ENCODE data around the gene BAHCC1.

DNA sequence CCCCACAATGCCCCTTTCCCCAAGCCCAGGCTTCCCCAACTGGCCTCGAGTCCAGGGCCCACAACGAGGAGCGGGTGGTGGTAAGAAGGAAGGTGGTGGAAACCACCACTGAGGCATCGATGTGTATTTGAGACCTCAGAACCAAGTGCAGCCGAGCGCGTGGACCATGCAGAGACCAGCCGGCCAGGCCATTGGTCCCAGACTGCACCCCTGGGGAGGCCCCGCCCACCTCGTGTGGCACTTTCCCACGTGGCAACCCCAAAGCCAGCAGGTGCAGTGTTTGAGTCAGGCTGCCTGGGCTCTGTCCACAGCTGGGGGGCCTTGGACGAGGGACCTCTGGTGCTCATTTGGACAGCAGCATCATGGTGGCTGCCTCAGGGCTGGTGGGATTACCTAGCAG, 28.1 kb upstream of the BAHCC1 start:
- TF ChIP-seq EZH2phosphoT487 (IDR thresholded peaks at IDR 0.05), result no peak
- TF ChIP-seq, protein P1, sequence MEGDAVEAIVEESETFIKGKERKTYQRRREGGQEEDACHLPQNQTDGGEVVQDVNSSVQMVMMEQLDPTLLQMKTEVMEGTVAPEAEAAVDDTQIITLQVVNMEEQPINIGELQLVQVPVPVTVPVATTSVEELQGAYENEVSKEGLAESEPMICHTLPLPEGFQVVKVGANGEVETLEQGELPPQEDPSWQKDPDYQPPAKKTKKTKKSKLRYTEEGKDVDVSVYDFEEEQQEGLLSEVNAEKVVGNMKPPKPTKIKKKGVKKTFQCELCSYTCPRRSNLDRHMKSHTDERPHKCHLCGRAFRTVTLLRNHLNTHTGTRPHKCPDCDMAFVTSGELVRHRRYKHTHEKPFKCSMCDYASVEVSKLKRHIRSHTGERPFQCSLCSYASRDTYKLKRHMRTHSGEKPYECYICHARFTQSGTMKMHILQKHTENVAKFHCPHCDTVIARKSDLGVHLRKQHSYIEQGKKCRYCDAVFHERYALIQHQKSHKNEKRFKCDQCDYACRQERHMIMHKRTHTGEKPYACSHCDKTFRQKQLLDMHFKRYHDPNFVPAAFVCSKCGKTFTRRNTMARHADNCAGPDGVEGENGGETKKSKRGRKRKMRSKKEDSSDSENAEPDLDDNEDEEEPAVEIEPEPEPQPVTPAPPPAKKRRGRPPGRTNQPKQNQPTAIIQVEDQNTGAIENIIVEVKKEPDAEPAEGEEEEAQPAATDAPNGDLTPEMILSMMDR (IDR thresholded peaks at IDR 0.05), result no peak

Data from neural progenitor cell (in vitro differentiated cells).